ENCODE results near the gene FOLR1.
"Not testable (repeated sequence)": the region's sequence is repeated elsewhere in the genome, so short reads cannot be mapped to it uniquely, and the experiment has no call there.

FOLR1 gene

GRCh38 chr11:72191961-72192381 is at the start of gene FOLR1:
FOLR1 (plus strand) TSS chr11:72192140; CDS start chr11:72192174, 34 bp downstream.
- no peak for DNase-seq

GRCh38 chr11:72142543-72142942 is 49.4 kb upstream of the FOLR1 start:
- DNase-seq: not testable (repeated sequence)

GRCh38 chr11:72144807-72145565 is 47.0 kb upstream of the FOLR1 start:
- DNase-seq: no peak

GRCh38 chr11:72146625-72147024 is 45.3 kb upstream of the FOLR1 start:
- DNase-seq: no peak

- no peak for DNase-seq
These were observed 41.1 kb upstream of the FOLR1 start for GRCh38 chr11:72150882-72151281.

- not testable (repeated sequence) for DNase-seq
These were observed 38.1 kb upstream of the FOLR1 start for GRCh38 chr11:72153874-72154273.

- DNase-seq: no peak
These were observed 37.1 kb upstream of the FOLR1 start for GRCh38 chr11:72154816-72155215.

GRCh38 chr11:72155751-72156150 is 36.2 kb upstream of the FOLR1 start:
- no peak for DNase-seq

GRCh38 chr11:72157131-72157530 is 34.8 kb upstream of the FOLR1 start:
- no peak for DNase-seq

GRCh38 chr11:72160319-72160718 is 31.6 kb upstream of the FOLR1 start:
- DNase-seq: no peak

- no peak for DNase-seq
These were observed 28.9 kb upstream of the FOLR1 start for GRCh38 chr11:72162891-72163492.

- DNase-seq: not testable (repeated sequence)
These were observed 27.8 kb upstream of the FOLR1 start for GRCh38 chr11:72164187-72164586.

- not testable (repeated sequence) for DNase-seq
These were observed 22.8 kb upstream of the FOLR1 start for GRCh38 chr11:72169046-72169555.

- not testable (repeated sequence) for DNase-seq
These were observed 22.2 kb upstream of the FOLR1 start for GRCh38 chr11:72169754-72170153.

- not testable (repeated sequence) for DNase-seq
These were observed 19.9 kb upstream of the FOLR1 start for GRCh38 chr11:72172043-72172442.

- no peak for DNase-seq
These were observed 18.6 kb upstream of the FOLR1 start for GRCh38 chr11:72173291-72173690.

GRCh38 chr11:72174302-72175070 is 17.5 kb upstream of the FOLR1 start:
- no peak for DNase-seq

GRCh38 chr11:72177656-72178055 is 14.3 kb upstream of the FOLR1 start:
- DNase-seq: no peak

- DNase-seq: no peak
These were observed 12.7 kb upstream of the FOLR1 start for GRCh38 chr11:72179049-72179803.

- DNase-seq: no peak
These were observed 12.0 kb upstream of the FOLR1 start for GRCh38 chr11:72179804-72180396.

- not testable (repeated sequence) for DNase-seq
These were observed 10.9 kb upstream of the FOLR1 start for GRCh38 chr11:72180892-72181552.

GRCh38 chr11:72181553-72181958 is 10.4 kb upstream of the FOLR1 start:
- not testable (repeated sequence) for DNase-seq
